H1 (cell line): ENCODE measurements around the gene LTBP1. TPM values are rescaled to one million over a fixed set of nuclear protein-coding genes. Genes with fewer than 3 reads are reported as not detected.

Experiments used
- ASH2L ChIP-seq: fragments of 200-600, 300-600 bp; sonication (generic); IDR thresholded peaks from one replicate; pipeline ENCODE4 v1.7.1; 2017; ENCODE audit warnings: low read length
- GTF2F1 ChIP-seq: IDR thresholded peaks from 2 replicates; pipeline ENCODE4 v1.6.1; 2012; ENCODE audit warnings: low read depth, low read length, improper control_type of control experiment, borderline replicate concordance
- HDAC2 ChIP-seq, 2 experiments: fragments of 300-600 bp in 1 of 2; sonication (generic) in 1 of 2; IDR thresholded peaks; 2 replicates each; pipeline ENCODE4 v1.6.1; 2011 to 2012; ENCODE audit warnings: low read depth in 2 of 2, low read length in 2 of 2, mild to moderate bottlenecking in 2 of 2, moderate library complexity in 2 of 2, borderline replicate concordance in 1 of 2, inconsistent platforms in 1 of 2
- SAP30 ChIP-seq: fragments of 300-600 bp; sonication (generic); IDR thresholded peaks from 2 replicates; pipeline ENCODE4 v1.7.1; 2012; ENCODE audit warnings: low read length, moderate library complexity, mild to moderate bottlenecking, inconsistent platforms; ENCODE audit not compliant: insufficient read depth, insufficient replicate concordance
- SIN3A ChIP-seq, 2 experiments: IDR thresholded peaks in 1 of 2; conservative IDR thresholded peaks in 1 of 2; 2 replicates each; pipeline ENCODE4 v1.6.1; 2011 to 2012; ENCODE audit warnings: low read length in 2 of 2, improper control_type of control experiment in 1 of 2, low read depth in 1 of 2, mild to moderate bottlenecking in 1 of 2
- polyA plus RNA-seq, 7 experiments: library from polyadenylated mRNA; depleted of rRNA in 3 of 7; stranded (reverse) in 5 of 7; unstranded in 2 of 7; fragments of >200 nt in 5 of 7; fragments of 200-250 nt in 2 of 7; gene quantifications; 1 replicate in 5 of 7; 2 replicates in 1 of 7; 4 replicates in 1 of 7; pipeline versions ENCODE4 v1.2.1 to v1.2.3, GENCODE V29; 2011 to 2013; ENCODE audit warnings: missing spikeins in 2 of 7, mixed read lengths in 2 of 7
- total RNA-seq: library from RNA; stranded (reverse); fragmentation: NEBNext Ultra II Directional; extraction: Animal tissue kit (Norgen Biotek cat#: 25700); gene quantifications from 2 replicates; pipeline ENCODE4 v1.2.1, GENCODE V29; 2021

The LTBP1 gene
- total and polyA plus RNA-seq, 2 of the 8 experiments (the other 6 are each of a cell fraction or from before 2014, with no cell fraction given): 15.4 to 24.7 TPM

DNA sequence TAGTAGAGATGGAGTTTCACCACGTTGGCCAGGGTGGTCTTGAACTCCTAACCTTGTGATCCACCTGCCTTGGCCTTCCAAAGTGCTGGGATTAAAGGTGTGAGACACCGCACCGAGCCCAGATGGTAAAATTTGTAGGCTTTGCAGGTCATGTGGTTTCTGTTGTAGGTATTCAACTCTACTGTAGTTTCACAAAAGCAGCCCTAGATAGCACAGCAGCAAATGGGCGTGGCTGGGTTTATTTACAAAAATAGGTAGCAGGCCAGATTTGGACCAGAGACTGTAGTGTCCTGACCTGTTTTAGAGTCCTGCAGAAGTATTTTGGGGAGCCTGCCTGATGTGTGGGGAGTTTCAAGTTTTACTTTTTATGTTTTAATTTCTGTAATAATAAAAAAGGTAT lies 445.6 kb downstream of the LTBP1 start (continued):
- TF ChIP-seq HDAC2 (IDR thresholded peaks at IDR 0.05; ENCODE audit: borderline replicate concordance in 1 of 2, low read depth in 2 of 2, low read length in 2 of 2): no peak
- no peak for TF ChIP-seq GTF2F1
- no peak for TF ChIP-seq ASH2L
- no peak for TF ChIP-seq SIN3A (conservative IDR thresholded peaks at IDR 0.05 in 1 of 2, IDR thresholded peaks at IDR 0.05 in 1 of 2; ENCODE audit: low read depth in 1 of 2, low read length in 2 of 2)
- TF ChIP-seq SAP30: no peak
